ENCODE measurements around the gene RAD52. TPM values are rescaled to one million over a fixed set of nuclear protein-coding genes. Genes with fewer than 3 reads are reported as not detected.
A peak's percentile ranks its signal among the peaks of the same experiment; 100 is the strongest.

The RAD52 gene
- polyA plus RNA-seq, 3 donors: 0.79 to 14.3 (median 1.1) TPM

DNA sequence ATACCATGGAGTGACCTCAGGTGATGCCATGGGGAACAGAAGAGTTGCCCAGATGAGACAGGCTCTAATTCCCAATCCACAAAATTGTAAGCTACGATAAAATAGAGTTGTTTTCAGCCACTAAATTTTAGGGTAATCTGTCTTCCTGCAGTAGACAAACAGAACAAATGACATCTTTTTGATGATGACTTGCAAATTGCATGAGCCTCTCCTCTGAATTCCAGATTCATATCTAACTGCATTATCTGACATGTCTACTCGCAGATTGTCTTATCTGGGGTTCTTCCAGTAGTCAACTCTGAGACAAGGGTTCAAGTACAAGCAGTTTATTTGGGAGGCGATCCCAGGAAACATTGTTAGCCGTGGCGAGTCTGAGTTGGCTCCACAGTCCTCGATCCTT is 27.1 kb upstream of the RAD52 start:
- H3K27ac ChIP-seq (ENCODE audit: low read depth in 1 of 2, low read length in 2 of 2): no peak overlapping the region
- no peaks in the 10 kb centered on the region for H3K27me3 ChIP-seq (ENCODE audit: control insufficient read depth in 2 of 2, insufficient read depth in 2 of 2, low read length in 2 of 2)
- H3K9ac ChIP-seq (ENCODE audit: insufficient read depth, low read length, poor library complexity, severe bottlenecking): no peak overlapping the region
- Mint-ChIP-seq H3K9me3 (peaks cover 0 to 7% (median 2%) of the 10 kb centered on the region in 7 donors), H3K27ac (peak overlapping the region in 2 of 7 donors; percentile 13 to 44), H3K27me3 (ENCODE audit: low read depth in 3 of 3) (peaks cover 0 to 1% (median 1%) of the 10 kb centered on the region in 3 donors), H3K4me1 (peaks cover 9% of the 10 kb centered on the region), H3K36me3 (no peaks in the 10 kb centered on the region), H3K4me3 (no peak overlapping the region)
- H3K4me1 ChIP-seq (ENCODE audit: control insufficient read depth in 1 of 2, insufficient read depth in 2 of 2, low read length in 2 of 2): peaks cover 4 to 5% of the 10 kb centered on the region in 2 donors
- intact Hi-C loops (cut with micrococcal nuclease): no loop called here
- no peak for TF ChIP-seq CTCF (IDR thresholded peaks at IDR 0.05)
- no peak for DNase-seq
- H3K36me3 ChIP-seq (replicated peaks in 1 of 2; ENCODE audit: control insufficient read depth in 1 of 2, insufficient read depth in 2 of 2, low read length in 2 of 2): no peaks in the 10 kb centered on the region
- H4K20me1 ChIP-seq (ENCODE audit: insufficient read depth, low read length): no peaks in the 10 kb centered on the region
- WGBS (ENCODE audit: insufficient coverage): 100% methylated on average over 2 of the region's 6 CpGs
- H3K4me3 ChIP-seq (replicated peaks in 1 of 3; ENCODE audit: low read depth in 2 of 3, low read length in 3 of 3): no peak overlapping the region
- peak overlapping the region; percentile 3 for H2AFZ ChIP-seq (ENCODE audit: insufficient read depth, low read depth, low read length, poor library complexity, severe bottlenecking)
- H3K4me2 ChIP-seq (replicated peaks; ENCODE audit: extremely low read depth, low read length, poor library complexity, severe bottlenecking): no peak overlapping the region
- H3K79me2 ChIP-seq (ENCODE audit: insufficient read depth, low read length): no peaks in the 10 kb centered on the region
- no peaks in the 10 kb centered on the region for H3K9me3 ChIP-seq (replicated peaks in 1 of 2; ENCODE audit: control insufficient read depth in 1 of 2, insufficient read depth in 1 of 2, low read length in 2 of 2)

DNA sequence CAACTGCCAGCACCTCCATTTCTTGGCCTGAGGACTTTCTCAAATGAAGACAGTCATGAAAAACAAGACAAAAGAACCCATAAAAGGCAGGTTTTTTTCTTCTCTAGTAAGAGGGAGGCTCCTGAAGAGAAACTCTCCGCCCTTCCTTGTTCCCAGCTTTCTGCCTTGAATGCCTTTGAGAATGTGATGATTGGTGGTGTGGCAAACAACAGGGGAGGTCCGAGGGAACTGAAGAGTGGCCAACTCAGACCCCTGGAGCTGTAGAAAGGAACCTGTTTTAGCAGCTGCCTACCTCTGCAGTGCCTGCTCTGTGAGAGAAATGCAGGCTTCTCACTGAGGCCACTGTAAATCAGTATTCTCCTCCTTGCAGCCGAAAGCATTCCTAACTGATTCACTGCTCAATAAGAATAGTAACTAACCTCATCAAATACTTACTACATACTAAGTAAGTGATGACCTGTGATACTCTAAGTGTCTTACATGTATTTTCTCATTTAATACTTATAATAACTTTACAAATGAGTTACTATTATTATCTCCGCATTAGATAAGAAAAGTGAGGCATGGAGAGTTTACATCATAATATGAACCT is 24.9 kb upstream of the RAD52 start:
- Mint-ChIP-seq H3K9me3 (peaks cover 0 to 7% (median 2%) of the 10 kb centered on the region in 7 donors), H3K27me3 (ENCODE audit: low read depth in 3 of 3) (peaks cover 0 to 1% (median 0%) of the 10 kb centered on the region in 3 donors), H3K4me1 (peaks cover 9% of the 10 kb centered on the region), H3K27ac (peak overlapping the region in 1 of 7 donors; percentile 82), H3K36me3 (no peaks in the 10 kb centered on the region), H3K4me3 (no peak overlapping the region)
- Histone ChIP-seq H3K27ac (ENCODE audit: low read depth in 1 of 2, low read length in 2 of 2) (no peak overlapping the region), H3K27me3 (ENCODE audit: control insufficient read depth in 2 of 2, insufficient read depth in 2 of 2, low read length in 2 of 2) (no peaks in the 10 kb centered on the region), H2AFZ (ENCODE audit: insufficient read depth, low read depth, low read length, poor library complexity, severe bottlenecking) (no peak overlapping the region), H3K4me3 (replicated peaks in 1 of 3; ENCODE audit: low read depth in 2 of 3, low read length in 3 of 3) (no peak overlapping the region), H4K20me1 (ENCODE audit: insufficient read depth, low read length) (no peaks in the 10 kb centered on the region), H3K9me3 (replicated peaks in 1 of 2; ENCODE audit: control insufficient read depth in 1 of 2, insufficient read depth in 1 of 2, low read length in 2 of 2) (no peaks in the 10 kb centered on the region), H3K79me2 (ENCODE audit: insufficient read depth, low read length) (no peaks in the 10 kb centered on the region), H3K4me2 (replicated peaks; ENCODE audit: extremely low read depth, low read length, poor library complexity, severe bottlenecking) (no peak overlapping the region), H3K9ac (ENCODE audit: insufficient read depth, low read length, poor library complexity, severe bottlenecking) (no peak overlapping the region), H3K36me3 (replicated peaks in 1 of 2; ENCODE audit: control insufficient read depth in 1 of 2, insufficient read depth in 2 of 2, low read length in 2 of 2) (no peaks in the 10 kb centered on the region), H3K4me1 (ENCODE audit: control insufficient read depth in 1 of 2, insufficient read depth in 2 of 2, low read length in 2 of 2) (peaks cover 4 to 5% of the 10 kb centered on the region in 2 donors)
- intact Hi-C loops (cut with micrococcal nuclease): no loop called here
- 100% methylated on average over 3 of the region's 4 CpGs for WGBS (ENCODE audit: insufficient coverage)
- TF ChIP-seq CTCF (IDR thresholded peaks at IDR 0.05): no peak
- no peak for DNase-seq

Data from CD14-positive monocyte (primary cell).